Measurements from ENCODE around the gene DGKI.

Gene DGKI

GRCh38 chr7:137474540-137475026, 372.2 kb downstream of the DGKI start:
- H3K9me3 ChIP-seq (ENCODE audit: insufficient read depth, low read length): no peaks in the 10 kb centered on the region
- H3K36me3 ChIP-seq (replicated peaks; ENCODE audit: low read depth, low read length): no peaks in the 10 kb centered on the region
- no peak overlapping the region for H3K4me3 ChIP-seq (ENCODE audit: low read length)
- TF ChIP-seq EZH2phosphoT487 (IDR thresholded peaks at IDR 0.05; ENCODE audit: low read depth) (no peak), CTCF (IDR thresholded peaks at IDR 0.05; ENCODE audit: low read depth, low read length) (no peak)
- H3K4me1 ChIP-seq (ENCODE audit: low read length): no peaks in the 10 kb centered on the region
- no peaks in the 10 kb centered on the region for H4K20me1 ChIP-seq (ENCODE audit: insufficient read depth, low read length)
- H3K9ac ChIP-seq (ENCODE audit: low read length): no peak overlapping the region
- H2AFZ ChIP-seq (ENCODE audit: low read depth, low read length): no peak overlapping the region
- no peak overlapping the region for H3K4me2 ChIP-seq (ENCODE audit: low read length)
- H3K27ac ChIP-seq (ENCODE audit: low read length): no peak overlapping the region
- no peaks in the 10 kb centered on the region for H3K27me3 ChIP-seq (ENCODE audit: low read depth, low read length)
- H3K79me2 ChIP-seq (ENCODE audit: low read length): no peaks in the 10 kb centered on the region

- Histone ChIP-seq H3K4me1 (ENCODE audit: low read length) (no peaks in the 10 kb centered on the region), H3K9me3 (ENCODE audit: insufficient read depth, low read length) (no peaks in the 10 kb centered on the region), H3K4me3 (ENCODE audit: low read length) (no peak overlapping the region), H3K27ac (ENCODE audit: low read length) (no peak overlapping the region), H3K79me2 (ENCODE audit: low read length) (no peaks in the 10 kb centered on the region), H3K36me3 (replicated peaks; ENCODE audit: low read depth, low read length) (no peaks in the 10 kb centered on the region), H3K27me3 (ENCODE audit: low read depth, low read length) (peaks cover 14% of the 10 kb centered on the region), H3K4me2 (ENCODE audit: low read length) (no peak overlapping the region), H3K9ac (ENCODE audit: low read length) (no peak overlapping the region), H4K20me1 (ENCODE audit: insufficient read depth, low read length) (no peaks in the 10 kb centered on the region), H2AFZ (ENCODE audit: low read depth, low read length) (no peak overlapping the region)
- TF ChIP-seq EZH2phosphoT487 (IDR thresholded peaks at IDR 0.05; ENCODE audit: low read depth): no peak
- TF ChIP-seq CTCF (IDR thresholded peaks at IDR 0.05; ENCODE audit: low read depth, low read length): no peak
Measured at GRCh38 chr7:137471128-137471527, 375.6 kb downstream of the DGKI start.

GRCh38 chr7:137469858-137470257, 376.9 kb downstream of the DGKI start:
- H3K4me2 ChIP-seq (ENCODE audit: low read length): no peak overlapping the region
- H4K20me1 ChIP-seq (ENCODE audit: insufficient read depth, low read length): no peaks in the 10 kb centered on the region
- H2AFZ ChIP-seq (ENCODE audit: low read depth, low read length): no peak overlapping the region
- no peak overlapping the region for H3K9ac ChIP-seq (ENCODE audit: low read length)
- no peaks in the 10 kb centered on the region for H3K79me2 ChIP-seq (ENCODE audit: low read length)
- H3K4me1 ChIP-seq (ENCODE audit: low read length): no peaks in the 10 kb centered on the region
- H3K4me3 ChIP-seq (ENCODE audit: low read length): no peak overlapping the region
- H3K9me3 ChIP-seq (ENCODE audit: insufficient read depth, low read length): no peaks in the 10 kb centered on the region
- TF ChIP-seq CTCF (IDR thresholded peaks at IDR 0.05; ENCODE audit: low read depth, low read length): no peak
- no peak for TF ChIP-seq EZH2phosphoT487 (IDR thresholded peaks at IDR 0.05; ENCODE audit: low read depth)
- H3K36me3 ChIP-seq (replicated peaks; ENCODE audit: low read depth, low read length): no peaks in the 10 kb centered on the region
- no peak overlapping the region for H3K27ac ChIP-seq (ENCODE audit: low read length)
- H3K27me3 ChIP-seq (ENCODE audit: low read depth, low read length): peaks cover 14% of the 10 kb centered on the region

- Histone ChIP-seq H3K4me3 (ENCODE audit: low read length) (no peak overlapping the region), H3K9me3 (ENCODE audit: insufficient read depth, low read length) (no peaks in the 10 kb centered on the region), H3K9ac (ENCODE audit: low read length) (no peak overlapping the region), H4K20me1 (ENCODE audit: insufficient read depth, low read length) (no peaks in the 10 kb centered on the region), H2AFZ (ENCODE audit: low read depth, low read length) (no peak overlapping the region), H3K27ac (ENCODE audit: low read length) (no peak overlapping the region), H3K36me3 (replicated peaks; ENCODE audit: low read depth, low read length) (no peaks in the 10 kb centered on the region), H3K27me3 (ENCODE audit: low read depth, low read length) (peaks cover 14% of the 10 kb centered on the region), H3K79me2 (ENCODE audit: low read length) (no peaks in the 10 kb centered on the region), H3K4me2 (ENCODE audit: low read length) (no peak overlapping the region), H3K4me1 (ENCODE audit: low read length) (no peaks in the 10 kb centered on the region)
- TF ChIP-seq CTCF (IDR thresholded peaks at IDR 0.05; ENCODE audit: low read depth, low read length): no peak
- no peak for TF ChIP-seq EZH2phosphoT487 (IDR thresholded peaks at IDR 0.05; ENCODE audit: low read depth)
Measured at GRCh38 chr7:137469191-137469811, 377.5 kb downstream of the DGKI start.
